ENCODE measurements around the gene QRFPR.

DNA sequence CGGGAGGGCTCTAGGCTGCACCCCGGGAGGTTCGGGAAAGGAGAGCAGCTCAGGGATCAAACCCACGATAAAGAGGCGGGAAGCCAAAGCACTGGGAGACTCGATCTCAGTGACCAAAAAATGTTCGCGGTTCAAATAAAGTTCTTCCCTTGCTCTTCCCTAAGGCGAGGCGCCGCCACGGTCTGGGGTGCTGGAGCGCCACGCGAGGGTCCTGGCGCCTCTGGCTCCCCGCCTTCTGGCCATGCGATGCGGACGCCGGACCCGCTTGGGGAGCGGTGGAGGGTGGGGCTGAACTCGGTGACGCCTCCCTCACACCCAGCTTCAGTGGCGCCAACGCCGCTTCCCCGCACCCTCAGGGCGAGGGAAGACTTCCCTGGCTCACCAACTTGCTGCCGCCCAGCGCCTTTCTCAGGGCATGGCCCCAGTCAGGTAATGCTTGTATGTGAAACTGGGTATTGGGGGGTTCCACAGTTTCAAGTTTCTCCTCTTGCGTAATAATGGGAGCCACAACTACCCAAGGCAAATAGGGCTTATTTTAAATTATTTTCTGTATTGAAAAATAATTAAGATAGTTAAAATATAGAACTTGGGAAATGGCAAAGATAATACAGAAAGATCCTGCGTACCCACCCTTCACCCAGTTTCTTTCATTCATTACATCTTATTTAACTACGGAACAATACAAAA, at the start of gene QRFPR:
- TF ChIP-seq, protein P1, sequence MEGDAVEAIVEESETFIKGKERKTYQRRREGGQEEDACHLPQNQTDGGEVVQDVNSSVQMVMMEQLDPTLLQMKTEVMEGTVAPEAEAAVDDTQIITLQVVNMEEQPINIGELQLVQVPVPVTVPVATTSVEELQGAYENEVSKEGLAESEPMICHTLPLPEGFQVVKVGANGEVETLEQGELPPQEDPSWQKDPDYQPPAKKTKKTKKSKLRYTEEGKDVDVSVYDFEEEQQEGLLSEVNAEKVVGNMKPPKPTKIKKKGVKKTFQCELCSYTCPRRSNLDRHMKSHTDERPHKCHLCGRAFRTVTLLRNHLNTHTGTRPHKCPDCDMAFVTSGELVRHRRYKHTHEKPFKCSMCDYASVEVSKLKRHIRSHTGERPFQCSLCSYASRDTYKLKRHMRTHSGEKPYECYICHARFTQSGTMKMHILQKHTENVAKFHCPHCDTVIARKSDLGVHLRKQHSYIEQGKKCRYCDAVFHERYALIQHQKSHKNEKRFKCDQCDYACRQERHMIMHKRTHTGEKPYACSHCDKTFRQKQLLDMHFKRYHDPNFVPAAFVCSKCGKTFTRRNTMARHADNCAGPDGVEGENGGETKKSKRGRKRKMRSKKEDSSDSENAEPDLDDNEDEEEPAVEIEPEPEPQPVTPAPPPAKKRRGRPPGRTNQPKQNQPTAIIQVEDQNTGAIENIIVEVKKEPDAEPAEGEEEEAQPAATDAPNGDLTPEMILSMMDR (IDR thresholded peaks at IDR 0.05; ENCODE audit: low read depth, low read length, missing input control): no peak
- TF ChIP-seq RAD21 (IDR thresholded peaks at IDR 0.05): no peak
- no peak for TF ChIP-seq TAF1 (conservative IDR thresholded peaks at IDR 0.05)
- TF ChIP-seq FOXA1 (IDR thresholded peaks at IDR 0.05): no peak
- TF ChIP-seq, protein P2, sequence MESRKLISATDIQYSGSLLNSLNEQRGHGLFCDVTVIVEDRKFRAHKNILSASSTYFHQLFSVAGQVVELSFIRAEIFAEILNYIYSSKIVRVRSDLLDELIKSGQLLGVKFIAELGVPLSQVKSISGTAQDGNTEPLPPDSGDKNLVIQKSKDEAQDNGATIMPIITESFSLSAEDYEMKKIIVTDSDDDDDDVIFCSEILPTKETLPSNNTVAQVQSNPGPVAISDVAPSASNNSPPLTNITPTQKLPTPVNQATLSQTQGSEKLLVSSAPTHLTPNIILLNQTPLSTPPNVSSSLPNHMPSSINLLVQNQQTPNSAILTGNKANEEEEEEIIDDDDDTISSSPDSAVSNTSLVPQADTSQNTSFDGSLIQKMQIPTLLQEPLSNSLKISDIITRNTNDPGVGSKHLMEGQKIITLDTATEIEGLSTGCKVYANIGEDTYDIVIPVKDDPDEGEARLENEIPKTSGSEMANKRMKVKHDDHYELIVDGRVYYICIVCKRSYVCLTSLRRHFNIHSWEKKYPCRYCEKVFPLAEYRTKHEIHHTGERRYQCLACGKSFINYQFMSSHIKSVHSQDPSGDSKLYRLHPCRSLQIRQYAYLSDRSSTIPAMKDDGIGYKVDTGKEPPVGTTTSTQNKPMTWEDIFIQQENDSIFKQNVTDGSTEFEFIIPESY (IDR thresholded peaks at IDR 0.05): no peak
- TF ChIP-seq, protein P3, sequence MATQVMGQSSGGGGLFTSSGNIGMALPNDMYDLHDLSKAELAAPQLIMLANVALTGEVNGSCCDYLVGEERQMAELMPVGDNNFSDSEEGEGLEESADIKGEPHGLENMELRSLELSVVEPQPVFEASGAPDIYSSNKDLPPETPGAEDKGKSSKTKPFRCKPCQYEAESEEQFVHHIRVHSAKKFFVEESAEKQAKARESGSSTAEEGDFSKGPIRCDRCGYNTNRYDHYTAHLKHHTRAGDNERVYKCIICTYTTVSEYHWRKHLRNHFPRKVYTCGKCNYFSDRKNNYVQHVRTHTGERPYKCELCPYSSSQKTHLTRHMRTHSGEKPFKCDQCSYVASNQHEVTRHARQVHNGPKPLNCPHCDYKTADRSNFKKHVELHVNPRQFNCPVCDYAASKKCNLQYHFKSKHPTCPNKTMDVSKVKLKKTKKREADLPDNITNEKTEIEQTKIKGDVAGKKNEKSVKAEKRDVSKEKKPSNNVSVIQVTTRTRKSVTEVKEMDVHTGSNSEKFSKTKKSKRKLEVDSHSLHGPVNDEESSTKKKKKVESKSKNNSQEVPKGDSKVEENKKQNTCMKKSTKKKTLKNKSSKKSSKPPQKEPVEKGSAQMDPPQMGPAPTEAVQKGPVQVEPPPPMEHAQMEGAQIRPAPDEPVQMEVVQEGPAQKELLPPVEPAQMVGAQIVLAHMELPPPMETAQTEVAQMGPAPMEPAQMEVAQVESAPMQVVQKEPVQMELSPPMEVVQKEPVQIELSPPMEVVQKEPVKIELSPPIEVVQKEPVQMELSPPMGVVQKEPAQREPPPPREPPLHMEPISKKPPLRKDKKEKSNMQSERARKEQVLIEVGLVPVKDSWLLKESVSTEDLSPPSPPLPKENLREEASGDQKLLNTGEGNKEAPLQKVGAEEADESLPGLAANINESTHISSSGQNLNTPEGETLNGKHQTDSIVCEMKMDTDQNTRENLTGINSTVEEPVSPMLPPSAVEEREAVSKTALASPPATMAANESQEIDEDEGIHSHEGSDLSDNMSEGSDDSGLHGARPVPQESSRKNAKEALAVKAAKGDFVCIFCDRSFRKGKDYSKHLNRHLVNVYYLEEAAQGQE (IDR thresholded peaks at IDR 0.05): no peak
- TF ChIP-seq, protein P4, sequence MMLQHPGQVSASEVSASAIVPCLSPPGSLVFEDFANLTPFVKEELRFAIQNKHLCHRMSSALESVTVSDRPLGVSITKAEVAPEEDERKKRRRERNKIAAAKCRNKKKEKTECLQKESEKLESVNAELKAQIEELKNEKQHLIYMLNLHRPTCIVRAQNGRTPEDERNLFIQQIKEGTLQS (IDR thresholded peaks at IDR 0.05): no peak
- TF ChIP-seq RXRA (IDR thresholded peaks at IDR 0.05): no peak
- no peak for TF ChIP-seq JUND (IDR thresholded peaks at IDR 0.05)
